Fibroblast of lung (primary cell): Measurements from ENCODE around the gene GPR137C. TPM values are rescaled to one million over a fixed set of nuclear protein-coding genes. Genes with fewer than 3 reads are reported as not detected.

Experiments
- DNase-seq, 2 donors: peaks; one replicate each; pipeline versions ENCODE4 v3.0.0 to v3.0.0-alpha.2; 2010; ENCODE audit warnings: low read depth in 2 of 2
- H2AFZ ChIP-seq: 2 replicates; pipeline ENCODE4 v1.5.1; 2012; ENCODE audit warnings: low read length, control low read depth, inconsistent platforms
- H3K27ac ChIP-seq: 2 replicates; pipeline ENCODE4 v1.5.1; 2011; ENCODE audit warnings: low read length, control low read depth; ENCODE audit not compliant: insufficient read depth
- H3K27me3 ChIP-seq: 2 replicates; pipeline ENCODE4 v1.5.1; 2011; ENCODE audit warnings: mild to moderate bottlenecking, low read length; ENCODE audit not compliant: control insufficient read depth, insufficient read depth
- H3K36me3 ChIP-seq: 2 replicates; pipeline ENCODE4 v1.5.1; 2011; ENCODE audit warnings: low read length; ENCODE audit not compliant: control insufficient read depth, insufficient read depth
- H3K4me1 ChIP-seq: 2 replicates; pipeline ENCODE4 v1.5.1; 2011; ENCODE audit warnings: low read length; ENCODE audit not compliant: control insufficient read depth, insufficient read depth; ENCODE audit errors: extremely low read depth
- H3K4me2 ChIP-seq: 2 replicates; pipeline ENCODE4 v1.5.1; 2011; ENCODE audit warnings: low read length, control low read depth; ENCODE audit not compliant: insufficient read depth; ENCODE audit errors: extremely low read depth
- H3K4me3 ChIP-seq, 4 experiments: fragments of 200-600 bp in 1 of 4; sonication (generic) in 1 of 4; replicated peaks in 1 of 4; 2 replicates each; pipeline ENCODE4 v1.5.1; 2011 to 2016; ENCODE audit warnings: low read length in 4 of 4, low read depth in 3 of 4, mild to moderate bottlenecking in 3 of 4, control low read depth in 2 of 4, inconsistent platforms in 1 of 4, mixed read lengths in 1 of 4; ENCODE audit not compliant: insufficient read depth in 1 of 4; ENCODE audit errors: control extremely low read depth in 1 of 4
- H3K79me2 ChIP-seq: 2 replicates; pipeline ENCODE4 v1.5.1; 2012; ENCODE audit warnings: mild to moderate bottlenecking, low read length, inconsistent platforms; ENCODE audit not compliant: control insufficient read depth, insufficient read depth
- H3K9ac ChIP-seq: 2 replicates; pipeline ENCODE4 v1.5.1; 2011; ENCODE audit warnings: mild to moderate bottlenecking, low read length, control low read depth; ENCODE audit not compliant: insufficient read depth
- H3K9me3 ChIP-seq: 2 replicates; pipeline ENCODE4 v1.5.1; 2012; ENCODE audit warnings: low read depth, low read length; ENCODE audit not compliant: control insufficient read depth, insufficient read depth
- H4K20me1 ChIP-seq: 2 replicates; pipeline ENCODE4 v1.5.1; 2011; ENCODE audit warnings: low read length; ENCODE audit not compliant: control insufficient read depth, insufficient read depth; ENCODE audit errors: extremely low read depth
- CTCF ChIP-seq, 2 donors: IDR thresholded peaks in 1 of 2; conservative IDR thresholded peaks in 1 of 2; 1 replicate in 1 of 2; 2 replicates in 1 of 2; pipeline ENCODE4 v1.5.1; 2011 to 2012; ENCODE audit warnings: low read length in 2 of 2, control low read depth in 1 of 2, inconsistent platforms in 1 of 2, low read depth in 1 of 2, mild to moderate bottlenecking in 1 of 2
- EZH2 ChIP-seq: IDR thresholded peaks from 2 replicates; pipeline ENCODE4 v1.5.1; 2012; ENCODE audit warnings: low read length, control low read depth, mild to moderate bottlenecking; ENCODE audit errors: missing control alignments
- polyA plus RNA-seq, 2 donors: library from polyadenylated mRNA; depleted of rRNA in 1 of 2; stranded (reverse) in 1 of 2; unstranded in 1 of 2; fragments of >200 nt; gene quantifications; 2 replicates each; pipeline ENCODE4 v1.2.1, GENCODE V29; 2011 to 2012; ENCODE audit warnings: missing spikeins in 1 of 2
- total RNA-seq: library from RNA; depleted of rRNA; stranded (reverse); fragments of >200 nt; gene quantifications from 2 replicates; pipeline ENCODE4 v1.2.1, GENCODE V29; 2014

GPR137C gene
- total and polyA plus RNA-seq, 2 donors (not counting 1 experiment from before 2014, with no cell fraction given), result 0.37 to 0.50 TPM

DNA sequence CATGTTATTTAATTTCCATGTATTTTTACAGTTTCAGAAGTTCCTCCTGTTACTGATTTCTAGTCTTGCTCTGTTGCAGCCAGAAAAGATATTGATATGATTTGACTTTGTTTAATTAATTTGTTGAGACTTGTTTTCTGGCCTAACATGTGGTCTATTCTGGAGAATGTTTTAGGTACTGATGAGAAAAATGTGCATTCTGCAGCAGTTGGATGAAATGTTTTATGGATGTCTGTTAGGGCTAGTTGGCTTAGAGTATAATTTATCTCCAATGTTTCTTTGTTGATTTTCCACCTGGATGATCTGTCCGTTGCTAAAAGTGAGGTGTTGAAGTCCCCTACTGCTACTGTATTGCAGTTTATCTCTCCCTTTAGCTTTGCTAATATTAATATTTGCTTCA lies 54.4 kb downstream of the GPR137C start:
- Histone ChIP-seq H3K79me2 (no peaks in the 10 kb centered on the region), H3K9ac (no peak overlapping the region), H3K9me3 (no peaks in the 10 kb centered on the region), H2AFZ (no peak overlapping the region), H3K36me3 (no peaks in the 10 kb centered on the region), H4K20me1 (no peaks in the 10 kb centered on the region), H3K4me1 (no peaks in the 10 kb centered on the region), H3K27ac (no peak overlapping the region), H3K27me3 (no peaks in the 10 kb centered on the region), H3K4me3 (no peak overlapping the region), H3K4me2 (no peak overlapping the region)
- TF ChIP-seq CTCF (conservative IDR thresholded peaks at IDR 0.05 in 1 of 2, IDR thresholded peaks at IDR 0.05 in 1 of 2; ENCODE audit: low read depth in 1 of 2, low read length in 2 of 2) (no peak), EZH2 (no peak)
- DNase-seq, result no peak

GRCh38 chr14:52609445-52610044 lies 56.9 kb downstream of the GPR137C start:
- H3K27me3 ChIP-seq, result no peaks in the 10 kb centered on the region
- H3K4me2 ChIP-seq, result no peak overlapping the region
- DNase-seq, result no peak
- H2AFZ ChIP-seq, result no peak overlapping the region
- TF ChIP-seq CTCF (conservative IDR thresholded peaks at IDR 0.05 in 1 of 2, IDR thresholded peaks at IDR 0.05 in 1 of 2; ENCODE audit: low read depth in 1 of 2, low read length in 2 of 2), result no peak
- no peak for TF ChIP-seq EZH2
- H3K4me3 ChIP-seq, result no peak overlapping the region
- H4K20me1 ChIP-seq, result no peaks in the 10 kb centered on the region
- H3K4me1 ChIP-seq, result no peaks in the 10 kb centered on the region
- no peaks in the 10 kb centered on the region for H3K9me3 ChIP-seq
- no peak overlapping the region for H3K9ac ChIP-seq
- H3K36me3 ChIP-seq, result no peaks in the 10 kb centered on the region
- no peaks in the 10 kb centered on the region for H3K79me2 ChIP-seq
- H3K27ac ChIP-seq, result no peak overlapping the region

GRCh38 chr14:52610187-52610586 lies 57.6 kb downstream of the GPR137C start:
- no peak for TF ChIP-seq CTCF (conservative IDR thresholded peaks at IDR 0.05 in 1 of 2, IDR thresholded peaks at IDR 0.05 in 1 of 2; ENCODE audit: low read depth in 1 of 2, low read length in 2 of 2)
- TF ChIP-seq EZH2, result no peak
- H3K36me3 ChIP-seq, result no peaks in the 10 kb centered on the region
- H3K27ac ChIP-seq, result no peak overlapping the region
- no peaks in the 10 kb centered on the region for H3K4me1 ChIP-seq
- no peak overlapping the region for H2AFZ ChIP-seq
- no peak overlapping the region for H3K4me2 ChIP-seq
- no peak overlapping the region for H3K4me3 ChIP-seq
- no peaks in the 10 kb centered on the region for H4K20me1 ChIP-seq
- H3K9me3 ChIP-seq, result no peaks in the 10 kb centered on the region
- DNase-seq, result no peak
- H3K9ac ChIP-seq, result no peak overlapping the region
- no peaks in the 10 kb centered on the region for H3K27me3 ChIP-seq
- no peaks in the 10 kb centered on the region for H3K79me2 ChIP-seq
